ENCODE measurements around the gene SORL1. TPM values are rescaled to one million over a fixed set of nuclear protein-coding genes. Genes with fewer than 3 reads are reported as not detected.

Gene SORL1
- total and polyA plus RNA-seq, 9 of the 15 experiments (the other 6 are each of a cell fraction or from before 2014, with no cell fraction given), result 0.01 to 0.66 TPM; not detected in 7

DNA sequence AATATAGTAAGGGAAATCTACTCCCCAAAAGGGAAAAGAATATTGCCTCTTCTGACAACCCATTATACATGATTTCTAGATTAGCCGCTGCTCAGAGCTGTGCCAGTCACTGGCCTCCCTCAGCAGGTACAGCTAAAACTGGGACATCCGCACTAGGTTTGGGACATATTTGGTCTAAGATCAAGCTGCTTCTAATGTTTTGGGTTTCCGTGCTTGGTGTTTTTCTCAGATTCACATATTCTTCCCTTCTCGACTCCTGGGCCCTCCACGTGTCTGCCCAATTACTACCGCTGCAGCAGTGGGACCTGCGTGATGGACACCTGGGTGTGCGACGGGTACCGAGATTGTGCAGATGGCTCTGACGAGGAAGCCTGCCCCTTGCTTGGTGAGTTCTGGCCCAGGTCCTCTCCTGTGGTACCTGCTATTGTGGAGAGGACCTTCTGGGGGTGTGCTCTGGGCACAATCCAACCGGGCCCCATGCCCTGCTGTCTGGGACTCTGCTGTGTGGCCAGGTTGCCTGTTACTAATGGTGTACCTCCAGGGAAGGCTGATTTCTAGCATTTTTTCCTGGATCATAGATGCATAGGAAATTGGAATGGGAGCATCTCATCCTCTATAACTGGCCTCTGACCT is 138.8 kb downstream of the SORL1 start:
- no TSS peak for BruUV-seq (replicated peaks)
- WGBS (ENCODE audit: insufficient coverage, low coverage, missing lambda C conversion rate), result 3% methylated on average over 12 of the region's 12 CpGs
- Histone ChIP-seq H3K4me1 (replicated peaks in 1 of 2; ENCODE audit: control insufficient read depth in 2 of 2, insufficient read depth in 2 of 2, low read length in 2 of 2) (peaks cover 0 to 2% of the 10 kb centered on the region in 2 experiments; a peak in 2 of 5 replicates), H3K4me2 (ENCODE audit: insufficient read depth, low read length) (no peak overlapping the region), H3K4me3 (no peak overlapping the region), H3K27me3 (ENCODE audit: control insufficient read depth in 2 of 2, insufficient read depth in 2 of 2, low read length in 2 of 2) (peaks cover 0 to 16% of the 10 kb centered on the region in 2 experiments; a peak in 4 of 5 replicates), H4K20me1 (replicated peaks; ENCODE audit: control insufficient read depth, insufficient read depth, low read length) (no peaks in the 10 kb centered on the region; the same call in 1 of the 2 replicates), H3K36me3 (ENCODE audit: control insufficient read depth, insufficient read depth, low read length) (no peaks in the 10 kb centered on the region), H3K9ac (ENCODE audit: insufficient read depth in 1 of 2, low read depth in 2 of 2, low read length in 2 of 2) (no peak overlapping the region), H2AFZ (ENCODE audit: low read depth, low read length) (no peak overlapping the region), H3K79me2 (ENCODE audit: control insufficient read depth, insufficient read depth, low read length) (no peaks in the 10 kb centered on the region), H3K9me1 (ENCODE audit: control insufficient read depth, insufficient read depth, low read length) (no peaks in the 10 kb centered on the region), H3K9me3 (replicated peaks; ENCODE audit: control insufficient read depth, insufficient read depth, low read depth, low read length) (no peaks in the 10 kb centered on the region), H3K27ac (ENCODE audit: extremely low read depth, low read depth, low read length) (no peak overlapping the region)
- ChIA-PET CTCF (ENCODE audit: low intra/inter-chr PET ratio) (interaction anchor here (0.9 to 1.5 kb wide), 2 partner anchors 342 to 1355 kb away, joined by 3 to 4 read pairs; no protein-coding TSS in a partner anchor), POLR2A (no interaction called here)
- intact Hi-C loops (cut with micrococcal nuclease) (loop anchor here (1.0 to 10.0 kb wide), 7 partner anchors 136 to 1080 kb away; partner anchors contain the start of genes GRIK4, SORL1 and SORL1-AS1), in situ Hi-C loops (cut with MboI) (loop anchor here (10.0 kb wide), 3 partner anchors 266 to 1066 kb away; no protein-coding TSS in a partner anchor)
- no peak for DNase-seq (ENCODE audit: extremely low read depth in 1 of 4, low spot score in 3 of 4)
- ATAC-seq, result no peak
- no peak for FAIRE-seq
- TF ChIP-seq EHMT2 (IDR thresholded peaks at IDR 0.05), result no peak
- no peak for TF ChIP-seq RAD51 (IDR thresholded peaks at IDR 0.05; ENCODE audit: borderline replicate concordance, low read depth)
- TF ChIP-seq CAMTA2 (CRISPR knock-in tag; conservative IDR thresholded peaks at IDR 0.05), result no peak
- no peak for TF ChIP-seq MCM5 (IDR thresholded peaks at IDR 0.05; ENCODE audit: low read depth)
- TF ChIP-seq ZNF133 (CRISPR knock-in tag; IDR thresholded peaks at IDR 0.05), result no peak
- TF ChIP-seq NONO (IDR thresholded peaks at IDR 0.05; ENCODE audit: low read depth in 2 of 2, low read length in 1 of 2), result no peak
